Calu3 (cell line): ENCODE data around the gene EXOG. TPM values are rescaled to one million over a fixed set of nuclear protein-coding genes. Genes with fewer than 3 reads are reported as not detected.

Experiments used
- BruUV-seq: library from RNA; stranded (reverse); fragments of 400-500 nt; replicated peaks from 2 replicates; lab custom pipeline; 2021; lab: Mats Ljungman, UMichigan
- CTCF ChIA-PET: fragments of 300-600 bp; sonication (Branson Sonifier 250); formaldehyde crosslinking; loops from one replicate; lab custom pipeline; 2022; ENCODE audit warnings: antibody characterized with exemption; lab: Charles Lee
- DNase-seq: peaks from one replicate; pipeline ENCODE4 v3.0.0; 2022
- H3K27ac Mint-ChIP-seq: one replicate; pipeline ENCODE4 v1.8.0; 2022; ENCODE audit warnings: mixed read lengths; ENCODE audit not compliant: unreplicated experiment
- H3K27me3 Mint-ChIP-seq: one replicate; pipeline ENCODE4 v1.8.0; 2022; ENCODE audit warnings: mixed read lengths; ENCODE audit not compliant: unreplicated experiment
- H3K36me3 Mint-ChIP-seq: one replicate; pipeline ENCODE4 v1.8.0; 2022; ENCODE audit warnings: mild to moderate bottlenecking, moderate library complexity, mixed read lengths; ENCODE audit not compliant: insufficient read depth, unreplicated experiment
- H3K4me1 Mint-ChIP-seq: one replicate; pipeline ENCODE4 v1.8.0; 2022; ENCODE audit warnings: mild to moderate bottlenecking, low read depth, mixed read lengths; ENCODE audit not compliant: unreplicated experiment
- H3K4me3 Mint-ChIP-seq: one replicate; pipeline ENCODE4 v1.8.0; 2022; ENCODE audit warnings: mild to moderate bottlenecking, low read depth, moderate library complexity, mixed read lengths; ENCODE audit not compliant: unreplicated experiment
- H3K9me3 Mint-ChIP-seq: one replicate; pipeline ENCODE4 v1.8.0; 2022; ENCODE audit warnings: low read depth, mixed read lengths; ENCODE audit not compliant: unreplicated experiment
- CTCF ChIP-seq: fragments of 200-600 bp; IDR thresholded peaks from one replicate; pipeline ENCODE4 v1.8.0; 2022; ENCODE audit warnings: antibody characterized with exemption; ENCODE audit not compliant: unreplicated experiment
- intact Hi-C: fragments of 100-400 bp; cut with micrococcal nuclease; formaldehyde crosslinking; loops from one replicate; pipeline ENCODE4 v1.10.0; 2022; ENCODE audit not compliant: unreplicated experiment
- total RNA-seq: library from RNA; stranded (reverse); gene quantifications from 2 replicates; pipeline ENCODE4 v1.2.3, GENCODE V29; 2022

EXOG gene
- total RNA-seq, 1 experiment from 2014 or later, result 13.2 TPM

GRCh38 chr3:38511546-38511945, 15.4 kb downstream of the EXOG start:
- H3K4me3 Mint-ChIP-seq, result no peak overlapping the region
- DNase-seq, result no peak
- no peaks in the 10 kb centered on the region for H3K4me1 Mint-ChIP-seq
- no peaks in the 10 kb centered on the region for H3K27me3 Mint-ChIP-seq
- no peak for TF ChIP-seq CTCF
- BruUV-seq, result no TSS peak
- CTCF ChIA-PET, result no interaction called here
- intact Hi-C loops, result no loop called here
- H3K9me3 Mint-ChIP-seq, result no peaks in the 10 kb centered on the region
- H3K36me3 Mint-ChIP-seq, result peaks cover 9% of the 10 kb centered on the region
- no peak overlapping the region for H3K27ac Mint-ChIP-seq

GRCh38 chr3:38515367-38515766, 19.2 kb downstream of the EXOG start:
- Mint-ChIP-seq H3K36me3 (no peaks in the 10 kb centered on the region), H3K9me3 (no peaks in the 10 kb centered on the region), H3K4me1 (no peaks in the 10 kb centered on the region), H3K27me3 (no peaks in the 10 kb centered on the region), H3K27ac (no peak overlapping the region), H3K4me3 (no peak overlapping the region)
- BruUV-seq, result no TSS peak
- intact Hi-C loops, result no loop called here
- DNase-seq, result no peak
- CTCF ChIA-PET, result no interaction called here
- TF ChIP-seq CTCF, result no peak

GRCh38 chr3:38516669-38517068, 20.5 kb downstream of the EXOG start:
- Mint-ChIP-seq H3K9me3 (no peaks in the 10 kb centered on the region), H3K36me3 (no peaks in the 10 kb centered on the region), H3K27me3 (no peaks in the 10 kb centered on the region), H3K27ac (no peak overlapping the region), H3K4me1 (no peaks in the 10 kb centered on the region), H3K4me3 (no peak overlapping the region)
- intact Hi-C loops, result no loop called here
- DNase-seq, result no peak
- BruUV-seq, result no TSS peak
- no peak for TF ChIP-seq CTCF
- CTCF ChIA-PET, result no interaction called here

- TF ChIP-seq CTCF, result no peak
- DNase-seq, result no peak
- H3K4me1 Mint-ChIP-seq, result no peaks in the 10 kb centered on the region
- H3K9me3 Mint-ChIP-seq, result no peaks in the 10 kb centered on the region
- intact Hi-C loops, result no loop called here
- H3K36me3 Mint-ChIP-seq, result no peaks in the 10 kb centered on the region
- H3K27ac Mint-ChIP-seq, result no peak overlapping the region
- CTCF ChIA-PET, result no interaction called here
- BruUV-seq, result no TSS peak
- H3K4me3 Mint-ChIP-seq, result no peak overlapping the region
- no peaks in the 10 kb centered on the region for H3K27me3 Mint-ChIP-seq
Measured at GRCh38 chr3:38519000-38519399, 22.9 kb downstream of the EXOG start.
